IPS-18a (cell line): Measurements from ENCODE around the gene OTOG.

ENCODE experiments used
- H3K27ac ChIP-seq: one replicate; pipeline ENCODE4 v1.5.1; 2013; ENCODE audit warnings: low read length
- H3K27me3 ChIP-seq: one replicate; pipeline ENCODE4 v1.6.1; 2013; ENCODE audit warnings: mild to moderate bottlenecking, low read length; ENCODE audit not compliant: control insufficient read depth, insufficient read depth
- H3K36me3 ChIP-seq: one replicate; pipeline ENCODE4 v1.6.1; 2013; ENCODE audit warnings: low read depth, low read length; ENCODE audit not compliant: control insufficient read depth
- H3K4me1 ChIP-seq: one replicate; pipeline ENCODE4 v1.6.1; 2013; ENCODE audit warnings: low read depth, low read length; ENCODE audit not compliant: control insufficient read depth
- H3K4me3 ChIP-seq: one replicate; pipeline ENCODE4 v1.5.1; 2013; ENCODE audit warnings: low read length
- H3K9ac ChIP-seq: one replicate; pipeline ENCODE4 v1.6.1; 2013; ENCODE audit warnings: mild to moderate bottlenecking, low read length, moderate library complexity
- H3K9me3 ChIP-seq: one replicate; pipeline ENCODE4 v1.6.1; 2013; ENCODE audit warnings: low read depth, low read length; ENCODE audit not compliant: control insufficient read depth

The OTOG gene

DNA sequence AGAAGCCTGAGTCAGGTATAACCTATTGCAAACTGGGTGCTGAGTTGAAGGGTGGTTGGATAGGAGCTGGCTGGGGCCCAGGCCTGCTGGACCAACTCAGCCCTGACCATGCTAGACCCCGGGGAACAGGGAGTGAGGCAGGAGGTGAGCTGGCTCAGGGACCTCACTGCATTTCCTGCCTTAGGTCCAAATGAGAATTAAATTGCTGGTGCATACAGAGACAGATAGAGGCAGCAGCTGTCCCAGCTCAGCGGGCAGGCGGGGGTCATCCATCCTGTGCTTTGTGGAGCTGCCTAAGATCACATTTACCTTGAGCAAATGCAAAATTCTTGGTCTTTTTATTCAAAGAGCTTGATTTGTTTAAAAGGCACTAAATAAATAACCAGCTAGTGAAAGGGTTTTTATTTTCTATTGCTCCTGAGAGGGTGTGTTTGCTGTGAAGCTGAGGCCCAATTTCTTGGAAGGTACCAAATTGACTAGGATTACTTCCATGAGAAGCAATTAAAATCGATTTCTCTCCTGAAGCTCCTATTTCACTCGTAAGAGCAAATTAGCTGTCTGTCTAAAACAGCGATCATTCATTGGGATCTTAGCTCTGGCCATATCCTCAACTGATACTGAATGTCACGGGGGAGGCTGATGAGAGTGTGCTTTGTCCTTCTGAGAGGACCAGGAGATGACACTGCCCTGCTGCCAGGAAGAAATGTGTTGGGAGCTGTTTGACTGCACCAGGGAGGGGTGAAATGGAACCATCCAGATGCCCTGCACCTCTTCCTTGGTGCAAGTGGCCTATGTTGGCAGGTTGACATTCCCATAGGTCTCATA, 27.8 kb upstream of the OTOG start:
- no peak overlapping the region for H3K9ac ChIP-seq
- H3K36me3 ChIP-seq = no peaks in the 10 kb centered on the region
- no peaks in the 10 kb centered on the region for H3K27me3 ChIP-seq
- no peak overlapping the region for H3K4me3 ChIP-seq
- peaks cover 8% of the 10 kb centered on the region for H3K4me1 ChIP-seq
- H3K27ac ChIP-seq = no peak overlapping the region
- no peaks in the 10 kb centered on the region for H3K9me3 ChIP-seq

DNA sequence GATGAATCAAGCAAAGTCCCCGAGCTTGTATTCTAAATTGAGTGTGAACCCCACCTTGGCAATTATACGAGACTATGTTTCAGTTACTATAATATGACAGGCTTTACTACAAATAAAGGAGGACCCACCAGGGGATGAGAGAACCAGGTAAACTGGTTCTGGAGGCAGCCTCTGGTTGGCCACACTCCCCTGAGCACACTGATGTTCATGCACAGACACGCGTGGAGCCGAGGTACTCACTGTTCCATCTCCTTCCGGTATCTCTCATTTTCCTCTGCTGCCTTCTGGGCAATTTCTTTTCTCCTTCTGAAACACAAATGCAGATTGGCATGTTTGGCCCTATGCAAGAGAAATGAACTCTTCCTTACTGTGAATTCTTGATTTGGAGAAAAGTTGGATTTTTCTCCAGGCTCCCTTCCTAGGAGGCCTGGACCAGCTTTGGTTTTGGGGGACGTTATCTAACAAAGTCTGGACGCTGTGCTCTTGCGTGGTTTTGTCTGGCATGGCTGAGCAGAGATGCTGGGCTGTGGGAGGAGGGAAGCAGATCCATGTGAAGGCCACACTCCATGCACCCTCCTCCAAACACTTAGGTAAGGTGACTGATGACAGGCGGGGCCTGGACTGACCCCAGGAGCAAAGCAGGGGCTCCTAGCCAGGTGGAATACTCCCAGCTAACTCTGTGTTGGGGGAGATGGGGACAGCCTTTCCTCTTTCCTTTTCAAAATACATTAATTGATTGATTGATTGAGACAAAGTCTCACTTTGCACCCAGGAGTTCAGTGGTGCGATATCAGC, 25.8 kb upstream of the OTOG start:
- Histone ChIP-seq H3K4me1 (peaks cover 8% of the 10 kb centered on the region), H3K27me3 (no peaks in the 10 kb centered on the region), H3K9me3 (no peaks in the 10 kb centered on the region), H3K4me3 (no peak overlapping the region), H3K9ac (no peak overlapping the region), H3K36me3 (no peaks in the 10 kb centered on the region), H3K27ac (no peak overlapping the region)

DNA sequence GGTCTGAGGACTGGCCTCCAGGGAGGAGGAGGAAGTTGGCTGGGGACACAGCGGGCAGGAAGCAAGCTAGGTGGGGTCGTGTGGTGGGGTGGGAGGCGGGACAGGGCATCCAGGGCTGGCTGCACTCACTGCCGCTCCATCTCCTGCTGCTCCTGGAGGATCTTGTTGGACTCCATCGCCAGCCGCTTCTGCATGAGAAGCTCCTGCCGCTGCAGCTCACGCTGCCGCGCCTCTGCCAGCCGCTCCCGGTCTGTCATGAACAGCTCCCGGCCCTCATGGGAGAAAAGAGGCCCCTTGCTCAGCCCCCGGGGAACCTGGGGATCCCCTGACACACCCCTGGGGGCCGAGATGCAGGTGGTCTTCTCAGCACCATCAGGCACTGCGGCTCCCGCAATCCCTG, 24.4 kb upstream of the OTOG start:
- H3K4me1 ChIP-seq = peaks cover 8% of the 10 kb centered on the region
- H3K9ac ChIP-seq = no peak overlapping the region
- H3K9me3 ChIP-seq = no peaks in the 10 kb centered on the region
- no peaks in the 10 kb centered on the region for H3K27me3 ChIP-seq
- H3K36me3 ChIP-seq = no peaks in the 10 kb centered on the region
- H3K4me3 ChIP-seq = no peak overlapping the region
- H3K27ac ChIP-seq = no peak overlapping the region

DNA sequence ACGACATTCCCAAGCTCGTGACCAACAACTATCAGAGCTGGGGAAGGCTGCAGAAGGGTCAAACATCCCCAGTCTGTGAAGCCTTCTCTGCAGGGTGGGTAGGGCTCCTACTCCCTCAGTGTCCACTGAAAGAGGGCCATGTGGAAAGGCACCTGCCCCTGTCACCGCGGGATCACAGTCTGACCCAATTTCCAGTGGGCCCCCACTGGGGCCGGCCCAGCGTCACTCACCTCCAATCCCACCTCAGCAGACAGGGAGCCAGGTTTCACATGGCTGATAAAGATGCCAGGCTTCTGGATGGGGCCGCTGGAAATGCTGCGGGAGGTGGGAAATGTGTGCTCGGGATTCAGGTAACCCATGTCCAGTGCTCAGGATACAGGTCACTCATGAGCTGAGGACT, 22.8 kb upstream of the OTOG start:
- Histone ChIP-seq H3K27ac (no peak overlapping the region), H3K9ac (no peak overlapping the region), H3K4me3 (no peak overlapping the region), H3K9me3 (no peaks in the 10 kb centered on the region), H3K36me3 (no peaks in the 10 kb centered on the region), H3K27me3 (no peaks in the 10 kb centered on the region), H3K4me1 (peaks cover 4% of the 10 kb centered on the region)

DNA sequence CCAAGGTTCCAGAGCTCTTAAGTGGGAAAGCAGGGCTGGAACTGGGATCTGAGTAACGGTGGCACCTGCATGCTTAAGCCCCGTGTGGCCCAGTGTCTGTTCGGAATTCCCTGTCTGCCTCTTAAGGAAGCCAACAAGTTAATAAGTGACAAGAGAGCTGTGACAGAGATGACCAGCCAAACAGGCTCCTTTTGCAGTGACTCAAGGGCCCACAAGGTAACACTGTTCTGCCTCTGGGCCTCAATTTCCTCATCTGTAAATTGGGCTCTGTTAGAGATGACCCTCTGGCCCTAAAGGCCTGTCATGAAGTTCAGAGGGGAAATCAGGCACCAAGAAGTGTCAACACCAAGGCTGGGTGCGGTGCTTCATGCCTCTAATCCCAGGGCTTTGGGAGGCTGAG, 21.5 kb upstream of the OTOG start:
- Histone ChIP-seq H3K27me3 (no peaks in the 10 kb centered on the region), H3K4me3 (no peak overlapping the region), H3K4me1 (no peaks in the 10 kb centered on the region), H3K27ac (no peak overlapping the region), H3K9ac (no peak overlapping the region), H3K9me3 (no peaks in the 10 kb centered on the region), H3K36me3 (no peaks in the 10 kb centered on the region)

DNA sequence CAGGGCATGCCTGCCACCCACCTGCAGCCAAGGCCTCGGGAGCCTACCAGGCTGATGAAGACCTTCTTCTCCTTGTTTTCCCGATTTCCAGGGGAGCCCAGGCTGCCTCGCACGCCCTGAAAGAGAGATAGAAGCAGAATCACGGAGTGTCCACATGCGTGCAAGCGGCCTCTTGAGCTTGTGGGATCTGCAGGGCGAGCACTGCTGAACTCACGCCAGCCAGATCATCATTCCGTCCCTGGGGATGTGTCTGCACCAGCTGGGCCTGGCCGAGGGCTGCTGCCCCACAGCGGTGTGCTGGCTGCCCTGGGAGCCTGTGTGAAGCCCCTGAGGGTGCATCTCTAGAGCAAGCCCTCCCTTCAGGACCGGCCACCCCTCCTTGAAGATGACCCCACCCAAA, 20.7 kb upstream of the OTOG start:
- Histone ChIP-seq H3K9me3 (no peaks in the 10 kb centered on the region), H3K27ac (no peak overlapping the region), H3K4me1 (no peaks in the 10 kb centered on the region), H3K9ac (no peak overlapping the region), H3K4me3 (no peak overlapping the region), H3K36me3 (no peaks in the 10 kb centered on the region), H3K27me3 (no peaks in the 10 kb centered on the region)

DNA sequence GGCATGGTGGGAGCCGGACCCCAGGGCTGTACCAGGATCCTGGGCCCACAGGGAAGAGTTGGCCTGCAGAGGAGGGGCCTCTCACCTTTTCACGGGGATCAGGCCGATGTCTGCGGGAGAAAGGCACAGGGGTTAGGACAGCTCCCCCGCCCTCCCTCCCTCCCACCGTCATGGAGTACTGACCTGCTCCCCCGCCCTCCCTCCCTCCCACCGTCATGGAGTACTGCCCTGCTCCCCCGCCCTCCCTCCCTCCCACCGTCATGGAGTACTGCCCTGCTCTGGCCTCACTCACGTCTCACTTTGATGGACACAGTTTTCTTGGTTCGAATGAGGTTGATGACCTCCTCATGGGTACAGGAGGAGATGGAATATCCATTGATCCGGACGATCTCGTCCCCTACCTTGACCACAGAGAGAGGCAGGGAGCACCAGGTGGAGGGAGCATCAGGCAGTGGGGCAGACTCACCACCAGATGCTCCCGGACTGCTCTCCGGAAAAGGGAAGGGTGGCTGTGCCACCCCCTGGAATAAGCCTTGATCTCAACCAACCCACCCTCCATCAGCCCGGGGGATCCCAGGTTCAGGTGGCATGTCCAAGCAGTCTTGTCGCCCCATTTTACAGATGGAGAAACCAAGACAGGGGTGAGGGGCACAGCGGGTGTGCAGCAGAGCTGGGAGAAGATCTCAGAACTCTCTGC, 20.0 kb upstream of the OTOG start:
- Histone ChIP-seq H3K36me3 (no peaks in the 10 kb centered on the region), H3K27ac (no peak overlapping the region), H3K9ac (no peak overlapping the region), H3K4me1 (no peaks in the 10 kb centered on the region), H3K9me3 (no peaks in the 10 kb centered on the region), H3K4me3 (no peak overlapping the region), H3K27me3 (no peaks in the 10 kb centered on the region)

DNA sequence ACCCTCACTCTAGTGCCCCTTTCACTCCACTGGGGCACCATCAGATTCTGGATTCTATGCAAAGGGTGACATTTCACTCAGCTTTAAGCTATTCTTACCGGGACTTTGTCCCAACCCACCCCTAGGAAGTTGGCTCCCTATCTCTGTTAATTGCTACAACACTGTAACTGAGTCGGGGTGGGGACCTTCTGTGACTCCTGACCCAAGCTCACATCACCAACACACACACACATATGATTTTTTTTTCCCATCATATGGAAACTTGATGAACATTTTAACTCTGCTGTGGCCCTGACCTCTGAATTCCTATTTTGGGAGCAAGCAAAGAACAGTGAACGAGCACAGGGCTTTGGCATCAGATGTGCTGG, 19.4 kb upstream of the OTOG start:
- Histone ChIP-seq H3K36me3 (no peaks in the 10 kb centered on the region), H3K4me1 (no peaks in the 10 kb centered on the region), H3K9ac (no peak overlapping the region), H3K4me3 (no peak overlapping the region), H3K27me3 (no peaks in the 10 kb centered on the region), H3K27ac (no peak overlapping the region), H3K9me3 (no peaks in the 10 kb centered on the region)

DNA sequence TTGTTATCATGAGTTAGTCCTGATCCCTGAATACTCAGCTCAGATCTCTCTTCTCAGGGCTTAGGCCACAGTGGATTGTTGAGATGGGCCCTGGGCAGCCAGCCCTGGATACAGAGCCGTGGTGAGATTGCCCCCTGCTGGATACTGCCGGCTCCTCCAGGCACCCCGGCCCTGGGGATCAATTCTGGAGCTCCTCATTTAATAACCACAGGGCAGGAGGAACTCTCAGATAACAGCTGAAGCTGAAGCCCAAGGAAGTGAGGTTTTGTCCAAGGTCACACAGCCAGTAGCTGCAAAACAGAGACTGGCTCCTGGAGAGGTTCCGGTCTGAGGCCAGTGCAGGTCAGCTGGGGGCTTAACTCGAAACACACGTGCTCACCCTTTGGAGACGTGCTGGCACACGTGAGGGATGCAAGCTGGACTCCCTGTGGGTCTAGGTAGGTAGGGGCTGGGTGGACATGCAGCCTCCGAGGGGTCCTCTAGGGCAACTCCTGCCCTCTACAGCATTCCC, 18.8 kb upstream of the OTOG start:
- Histone ChIP-seq H3K27ac (no peak overlapping the region), H3K4me3 (no peak overlapping the region), H3K9ac (no peak overlapping the region), H3K27me3 (no peaks in the 10 kb centered on the region), H3K4me1 (no peaks in the 10 kb centered on the region), H3K9me3 (no peaks in the 10 kb centered on the region), H3K36me3 (no peaks in the 10 kb centered on the region)

DNA sequence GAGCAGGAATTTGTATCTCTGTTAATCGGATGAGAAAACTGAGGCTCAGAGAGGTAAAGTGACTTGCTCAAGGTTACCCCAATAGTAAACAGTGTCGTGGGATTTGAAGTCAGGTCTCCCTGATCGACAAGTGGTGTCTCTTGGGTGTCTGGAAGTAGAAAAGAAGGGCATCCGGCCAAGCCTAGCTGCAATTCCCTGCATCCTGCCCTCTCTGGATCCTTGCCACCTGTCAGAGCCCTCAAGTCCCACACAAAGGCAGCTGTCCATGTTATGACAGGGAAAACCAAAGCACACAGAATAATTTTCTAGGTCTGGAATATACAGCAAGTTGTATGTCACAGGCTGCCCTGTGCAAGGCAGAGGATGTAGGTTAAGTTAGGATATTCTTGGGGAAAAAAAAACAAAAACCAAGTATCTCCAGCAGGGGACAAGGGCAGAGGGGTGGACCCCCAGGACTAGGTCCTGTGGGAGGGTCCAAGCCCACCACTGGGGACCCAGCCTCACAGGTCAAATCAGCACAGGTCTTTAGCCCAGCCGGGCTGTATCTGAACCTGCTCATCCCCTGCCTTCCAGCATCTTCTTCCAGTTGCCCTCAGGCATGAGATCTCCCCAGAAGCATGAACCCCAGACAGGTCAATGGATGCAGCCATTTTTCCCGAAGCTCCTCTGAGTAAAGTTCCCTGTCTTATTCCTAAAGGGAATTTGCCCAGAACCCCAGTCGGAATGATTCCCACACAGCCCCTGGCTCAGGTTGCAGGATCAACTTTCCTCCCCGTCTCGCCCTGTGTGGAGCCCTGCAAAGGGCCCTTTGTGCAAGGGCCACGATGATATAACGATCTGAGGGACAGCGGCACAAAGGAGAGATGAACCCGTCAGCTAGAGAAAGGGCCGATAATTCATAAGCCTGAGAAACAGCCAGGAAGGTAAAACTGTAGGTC, 17.9 kb upstream of the OTOG start:
- H3K36me3 ChIP-seq = no peaks in the 10 kb centered on the region
- no peak overlapping the region for H3K9ac ChIP-seq
- H3K9me3 ChIP-seq = no peaks in the 10 kb centered on the region
- no peak overlapping the region for H3K4me3 ChIP-seq
- no peak overlapping the region for H3K27ac ChIP-seq
- H3K4me1 ChIP-seq = no peaks in the 10 kb centered on the region
- H3K27me3 ChIP-seq = no peaks in the 10 kb centered on the region

DNA sequence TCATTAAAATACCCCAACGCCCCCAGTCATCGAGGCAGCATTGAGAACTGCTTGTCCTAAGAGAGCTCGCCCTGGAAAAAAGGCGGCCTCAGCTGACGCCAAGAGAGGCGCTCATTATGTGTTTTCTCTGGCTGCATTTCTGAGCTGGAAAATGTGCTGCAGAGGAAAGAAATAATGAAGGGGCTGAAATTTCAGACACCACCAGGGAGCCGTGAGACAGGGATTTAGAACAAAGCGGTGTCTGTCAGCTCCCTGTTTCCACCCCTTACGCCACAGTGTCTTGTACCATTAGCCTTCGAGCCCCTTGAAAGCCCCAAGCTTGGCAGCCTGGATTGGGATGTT, 17.2 kb upstream of the OTOG start:
- no peaks in the 10 kb centered on the region for H3K27me3 ChIP-seq
- no peaks in the 10 kb centered on the region for H3K9me3 ChIP-seq
- H3K4me1 ChIP-seq = no peaks in the 10 kb centered on the region
- H3K9ac ChIP-seq = no peak overlapping the region
- H3K4me3 ChIP-seq = no peak overlapping the region
- no peaks in the 10 kb centered on the region for H3K36me3 ChIP-seq
- no peak overlapping the region for H3K27ac ChIP-seq
